ENCODE results near the gene TCAIM.

Gene TCAIM, protein sequence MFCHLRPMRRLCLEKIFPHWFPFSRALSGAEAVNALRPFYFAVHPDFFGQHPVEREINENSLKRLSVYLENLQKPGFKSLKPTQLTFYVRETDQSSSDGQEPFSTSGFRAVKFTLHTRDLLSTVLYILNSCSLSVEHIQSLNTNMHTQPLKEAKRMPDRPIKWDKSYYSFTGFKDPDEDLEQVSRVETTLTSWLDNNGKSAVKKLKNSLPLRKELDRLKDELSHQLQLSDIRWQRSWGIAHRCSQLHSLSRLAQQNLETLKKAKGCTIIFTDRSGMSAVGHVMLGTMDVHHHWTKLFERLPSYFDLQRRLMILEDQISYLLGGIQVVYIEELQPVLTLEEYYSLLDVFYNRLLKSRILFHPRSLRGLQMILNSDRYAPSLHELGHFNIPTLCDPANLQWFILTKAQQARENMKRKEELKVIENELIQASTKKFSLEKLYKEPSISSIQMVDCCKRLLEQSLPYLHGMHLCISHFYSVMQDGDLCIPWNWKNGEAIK

DNA sequence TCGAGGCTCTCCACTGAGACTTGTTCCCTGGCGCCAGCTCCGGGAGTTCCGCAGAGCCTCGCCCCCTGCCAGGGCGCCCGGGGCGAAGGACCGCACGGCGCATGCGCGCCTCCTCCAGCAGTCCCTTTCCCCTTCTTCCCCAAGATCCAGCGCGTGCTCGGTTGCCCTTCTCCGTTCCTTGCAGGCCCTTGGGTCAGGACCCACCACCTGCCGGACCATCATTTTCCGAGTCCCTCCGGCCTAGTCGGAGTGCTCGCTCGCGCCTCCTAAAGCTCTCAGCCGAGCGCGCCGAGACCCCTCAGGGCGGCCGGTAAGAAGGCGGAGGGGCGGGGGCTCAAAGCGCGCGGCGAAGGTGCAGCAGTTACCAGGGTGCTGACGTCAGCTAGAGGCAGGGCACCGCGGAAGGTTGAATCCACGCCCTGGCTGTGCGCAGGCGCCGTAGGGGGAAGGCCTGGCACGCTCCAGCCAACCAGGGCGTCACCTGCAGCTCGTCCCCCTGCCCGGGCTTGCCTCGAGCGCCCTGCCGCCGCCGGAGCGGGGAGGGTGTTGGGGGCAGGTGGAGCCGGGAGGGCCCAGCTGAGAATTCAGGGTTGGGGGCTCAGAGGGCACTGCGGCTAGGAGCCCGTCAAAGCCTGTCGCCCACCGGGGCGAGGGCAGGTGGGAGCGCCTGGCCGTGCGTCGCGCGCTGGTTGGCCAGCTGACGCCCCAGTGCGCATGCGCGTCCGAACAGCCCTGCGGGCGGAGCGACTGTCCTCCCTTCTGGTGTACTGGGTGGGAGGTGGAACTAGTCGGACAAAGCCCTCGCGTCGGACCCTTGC is at the start of gene TCAIM:
Gene TCAIM, plus strand, starts transcription at position 757 of the 818 bp plus-strand sequence. CDS start 16,017 bp downstream, outside the sequence.
- Mint-ChIP-seq H3K36me3 (ENCODE audit: low read depth) (peaks cover 3% of the 10 kb centered on the region), H3K27me3 (no peaks in the 10 kb centered on the region), H3K4me1 (peaks cover 24% of the 10 kb centered on the region), H3K9me3 (no peaks in the 10 kb centered on the region), H3K27ac (peak within 1 kb of the TSS; percentile 96), H3K4me3 (peak within 1 kb of the TSS; percentile 99)
- peak; percentile 98 for DNase-seq
- ATAC-seq, result peak; percentile 95

DNA sequence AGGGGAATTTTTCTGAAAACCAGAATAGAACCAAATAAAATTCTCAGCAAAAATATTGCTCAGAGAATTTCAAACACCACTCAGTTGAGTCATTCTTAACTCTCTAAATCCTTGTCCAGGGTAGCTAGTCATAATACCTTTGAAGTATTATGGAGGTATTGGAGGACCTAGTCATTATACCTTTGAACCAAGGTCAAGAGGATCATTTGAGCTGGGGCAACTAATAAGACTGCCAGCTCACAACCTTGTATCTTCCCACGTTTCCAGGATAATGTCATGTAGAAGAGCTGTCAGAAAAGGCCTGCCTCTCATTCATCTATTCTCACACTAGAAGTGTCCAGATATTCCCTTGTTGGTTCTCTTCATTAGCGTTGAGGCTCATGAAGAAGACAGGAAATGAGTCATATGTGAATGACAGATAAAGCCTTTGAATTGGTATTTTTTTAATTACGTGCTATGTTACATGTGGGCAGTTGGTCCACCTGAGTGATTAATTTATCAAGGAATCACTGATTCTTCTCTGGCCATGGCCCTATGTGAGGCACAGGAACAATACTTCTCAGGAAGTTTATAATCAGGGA is 48.6 kb upstream of the TCAIM start:
- no peak overlapping the region for H3K4me3 Mint-ChIP-seq
- H3K9me3 Mint-ChIP-seq, result no peaks in the 10 kb centered on the region
- ATAC-seq, result no peak
- H3K27ac Mint-ChIP-seq, result no peak overlapping the region
- DNase-seq, result no peak
- H3K4me1 Mint-ChIP-seq, result no peaks in the 10 kb centered on the region
- no peaks in the 10 kb centered on the region for H3K36me3 Mint-ChIP-seq (ENCODE audit: low read depth)
- H3K27me3 Mint-ChIP-seq, result peaks cover 4% of the 10 kb centered on the region

DNA sequence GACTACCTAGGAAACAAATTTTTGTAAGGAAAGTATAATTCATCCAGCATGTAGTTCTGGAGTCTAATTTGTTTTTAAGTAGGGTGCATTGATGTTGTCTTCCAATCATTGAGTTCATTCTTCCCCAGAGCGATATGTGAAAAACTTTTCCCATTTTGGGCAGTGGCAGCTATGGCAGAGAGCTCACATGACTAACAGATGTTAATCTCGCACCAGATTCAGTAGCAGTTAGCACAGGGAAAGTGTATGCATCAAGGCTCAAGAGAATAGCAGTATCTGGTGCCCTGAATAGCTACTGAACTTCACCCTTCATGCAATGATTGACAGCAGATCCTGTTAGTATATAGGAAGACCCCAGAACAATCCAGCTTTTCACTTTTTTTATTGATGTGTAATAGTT is 46.3 kb upstream of the TCAIM start:
- Mint-ChIP-seq H3K4me1 (no peaks in the 10 kb centered on the region), H3K27me3 (peaks cover 13% of the 10 kb centered on the region), H3K36me3 (ENCODE audit: low read depth) (no peaks in the 10 kb centered on the region), H3K9me3 (no peaks in the 10 kb centered on the region), H3K4me3 (no peak overlapping the region), H3K27ac (no peak overlapping the region)
- ATAC-seq, result no peak
- DNase-seq, result no peak

DNA sequence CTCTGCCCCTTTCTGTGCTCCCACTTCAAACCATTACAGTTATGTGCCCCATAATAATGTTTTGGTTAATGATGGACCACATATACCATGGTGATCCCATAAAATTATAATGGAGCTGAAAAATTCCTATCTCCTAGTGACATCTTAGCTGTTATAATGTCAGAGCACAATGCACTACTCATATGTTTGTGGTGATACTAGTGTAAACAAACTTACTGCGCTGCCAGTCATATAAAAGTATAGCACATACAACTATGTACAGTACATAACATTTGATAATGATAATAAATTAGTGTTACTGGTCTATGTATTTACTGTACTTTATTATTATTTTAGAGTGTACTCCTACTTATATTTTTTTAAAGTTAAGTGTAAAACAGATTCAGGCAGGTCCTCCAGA is 45.6 kb upstream of the TCAIM start:
- DNase-seq (no peak), ATAC-seq (no peak)
- no peaks in the 10 kb centered on the region for H3K9me3 Mint-ChIP-seq
- no peaks in the 10 kb centered on the region for H3K36me3 Mint-ChIP-seq (ENCODE audit: low read depth)
- H3K4me3 Mint-ChIP-seq, result no peak overlapping the region
- no peak overlapping the region for H3K27ac Mint-ChIP-seq
- H3K4me1 Mint-ChIP-seq, result no peaks in the 10 kb centered on the region
- peaks cover 13% of the 10 kb centered on the region for H3K27me3 Mint-ChIP-seq

DNA sequence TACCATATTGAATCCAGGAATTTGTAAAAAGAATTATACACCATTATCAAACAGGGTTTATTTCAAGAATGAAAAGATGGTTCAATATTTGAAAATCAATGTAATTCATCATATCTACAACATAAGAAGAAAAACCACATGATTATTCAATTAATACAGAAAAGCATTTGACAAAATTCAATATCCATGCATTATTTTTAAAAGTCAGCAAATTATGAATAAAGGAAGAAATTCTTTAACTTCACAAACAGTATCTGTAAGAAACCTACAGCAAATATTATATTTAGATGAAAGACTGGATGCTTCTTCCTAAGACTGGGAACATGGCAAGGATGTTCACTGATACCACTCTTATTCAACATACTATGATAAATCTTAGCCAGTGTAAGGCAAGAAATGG is 41.3 kb upstream of the TCAIM start:
- no peak overlapping the region for H3K4me3 Mint-ChIP-seq
- no peak overlapping the region for H3K27ac Mint-ChIP-seq
- H3K27me3 Mint-ChIP-seq, result peaks cover 13% of the 10 kb centered on the region
- DNase-seq, result no peak
- no peaks in the 10 kb centered on the region for H3K36me3 Mint-ChIP-seq (ENCODE audit: low read depth)
- no peaks in the 10 kb centered on the region for H3K9me3 Mint-ChIP-seq
- ATAC-seq, result no peak
- H3K4me1 Mint-ChIP-seq, result no peaks in the 10 kb centered on the region

DNA sequence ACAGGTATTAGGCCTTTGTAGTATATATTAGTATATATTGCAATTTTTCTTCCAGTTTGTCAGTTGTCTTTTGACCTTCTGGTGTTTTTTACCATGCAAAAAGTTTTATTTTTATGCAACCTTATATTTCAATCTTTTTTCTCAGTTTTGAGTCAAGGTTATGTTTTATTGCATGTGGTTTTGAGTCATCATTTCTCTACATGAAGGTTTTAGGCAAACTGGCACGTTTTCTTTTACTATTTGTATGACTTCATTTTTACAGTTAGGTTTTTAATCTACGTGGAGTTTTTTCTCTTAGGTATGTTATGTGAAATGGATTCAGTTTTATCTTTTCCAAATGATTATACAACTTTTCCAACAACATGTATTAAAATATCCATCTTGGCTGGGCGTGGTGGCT is 36.8 kb upstream of the TCAIM start:
- Mint-ChIP-seq H3K36me3 (ENCODE audit: low read depth) (no peaks in the 10 kb centered on the region), H3K27me3 (peaks cover 5% of the 10 kb centered on the region), H3K4me1 (no peaks in the 10 kb centered on the region), H3K9me3 (no peaks in the 10 kb centered on the region), H3K27ac (no peak overlapping the region), H3K4me3 (no peak overlapping the region)
- no peak for DNase-seq
- ATAC-seq, result no peak

DNA sequence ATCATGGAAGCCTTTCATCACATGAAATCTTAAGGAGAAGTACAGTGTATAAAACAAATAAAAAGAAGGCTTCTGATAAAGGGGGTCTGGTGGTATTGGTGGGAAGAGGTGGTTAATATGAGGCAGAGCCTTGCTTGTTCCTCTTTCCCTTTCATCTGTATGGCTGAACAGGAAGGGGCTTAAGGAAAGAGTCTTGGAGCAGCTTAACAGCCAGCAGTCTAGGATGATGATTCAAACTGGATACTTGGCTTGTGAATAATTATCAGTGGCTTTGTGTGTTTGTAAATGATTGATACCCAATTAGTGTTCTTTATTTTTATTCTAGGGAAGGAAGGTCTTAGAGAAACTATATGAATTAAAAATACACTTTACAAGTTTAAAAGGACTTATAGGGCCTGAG is 29.1 kb upstream of the TCAIM start:
- H3K36me3 Mint-ChIP-seq (ENCODE audit: low read depth), result no peaks in the 10 kb centered on the region
- H3K4me3 Mint-ChIP-seq, result no peak overlapping the region
- peaks cover 7% of the 10 kb centered on the region for H3K27me3 Mint-ChIP-seq
- H3K4me1 Mint-ChIP-seq, result no peaks in the 10 kb centered on the region
- H3K9me3 Mint-ChIP-seq, result no peaks in the 10 kb centered on the region
- DNase-seq (no peak), ATAC-seq (no peak)
- no peak overlapping the region for H3K27ac Mint-ChIP-seq

DNA sequence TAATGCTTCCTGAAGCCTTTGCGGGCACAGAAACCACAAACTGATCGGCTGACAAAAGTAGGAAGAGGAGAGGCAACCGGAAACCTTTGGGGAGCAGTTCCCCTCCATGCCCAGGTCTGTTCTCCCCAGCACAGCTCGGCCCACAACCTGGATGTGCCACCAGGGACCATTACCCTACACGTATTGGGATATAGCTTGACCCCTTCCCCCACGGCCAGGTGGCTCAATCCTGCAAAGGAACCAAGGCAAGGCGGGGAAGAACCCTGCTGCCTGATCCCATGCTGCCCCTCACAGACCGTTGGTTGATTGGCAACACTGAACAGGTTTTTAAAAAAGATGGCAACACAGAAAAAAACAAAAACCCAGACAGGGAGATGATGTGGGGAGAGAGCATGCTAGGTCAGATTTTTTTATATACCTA is 19.7 kb upstream of the TCAIM start:
- no peaks in the 10 kb centered on the region for H3K36me3 Mint-ChIP-seq (ENCODE audit: low read depth)
- no peaks in the 10 kb centered on the region for H3K9me3 Mint-ChIP-seq
- ATAC-seq (no peak), DNase-seq (no peak)
- H3K27ac Mint-ChIP-seq, result no peak overlapping the region
- no peaks in the 10 kb centered on the region for H3K27me3 Mint-ChIP-seq
- no peaks in the 10 kb centered on the region for H3K4me1 Mint-ChIP-seq
- H3K4me3 Mint-ChIP-seq, result no peak overlapping the region

DNA sequence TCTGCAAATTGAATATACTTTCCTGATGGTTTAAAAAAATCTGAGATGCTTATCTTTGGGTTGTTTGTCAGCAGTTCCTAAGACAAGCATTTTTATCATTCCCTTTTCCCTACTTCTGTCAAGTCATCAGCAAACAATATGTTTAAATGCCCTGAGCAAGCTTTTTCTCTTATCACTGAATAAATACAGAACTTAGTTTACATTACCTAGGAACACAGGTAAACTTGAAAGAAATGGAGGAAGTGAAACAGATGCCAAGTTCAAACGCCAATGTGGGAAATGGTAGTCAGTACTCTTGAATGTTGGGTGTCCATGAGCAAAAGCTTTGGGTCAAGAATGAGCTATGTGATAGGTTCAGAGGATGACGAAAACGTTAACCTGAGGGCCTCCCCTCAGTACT is 17.2 kb upstream of the TCAIM start:
- Mint-ChIP-seq H3K27ac (no peak overlapping the region), H3K4me3 (no peak overlapping the region), H3K36me3 (ENCODE audit: low read depth) (no peaks in the 10 kb centered on the region), H3K27me3 (peaks cover 3% of the 10 kb centered on the region), H3K9me3 (no peaks in the 10 kb centered on the region), H3K4me1 (no peaks in the 10 kb centered on the region)
- ATAC-seq, result no peak
- DNase-seq, result no peak

DNA sequence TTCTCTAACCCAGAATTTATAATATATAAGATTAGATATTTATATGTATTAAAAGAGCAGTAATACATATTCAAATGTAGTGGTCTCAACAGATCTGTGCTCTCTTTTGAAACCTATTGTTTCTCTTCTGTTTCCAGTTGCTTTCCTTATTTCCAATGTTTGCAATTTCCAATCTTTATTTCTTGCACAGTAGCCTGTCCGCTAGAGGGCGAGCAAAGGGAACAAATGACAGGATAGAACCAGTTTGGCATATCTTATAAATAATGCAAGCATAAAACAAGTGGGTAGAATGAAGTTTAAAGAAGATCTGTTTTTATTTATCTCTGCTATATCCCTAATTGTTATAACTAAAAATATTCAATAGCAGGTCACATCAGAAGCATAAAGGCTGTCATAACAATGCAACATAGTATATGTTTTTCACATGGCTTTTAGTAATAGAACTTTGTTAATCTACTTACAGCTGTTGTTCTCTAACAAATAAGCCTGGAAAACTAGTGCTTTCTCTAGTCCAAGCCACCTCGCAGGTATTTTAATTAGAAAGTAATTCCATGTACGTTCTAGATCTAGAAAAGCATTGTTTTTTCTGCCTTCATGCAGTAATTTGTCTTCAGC is 15.1 kb upstream of the TCAIM start:
- peak; percentile 57 for DNase-seq
- Mint-ChIP-seq H3K36me3 (ENCODE audit: low read depth) (no peaks in the 10 kb centered on the region), H3K4me1 (no peaks in the 10 kb centered on the region), H3K4me3 (no peak overlapping the region), H3K9me3 (no peaks in the 10 kb centered on the region), H3K27me3 (peaks cover 3% of the 10 kb centered on the region), H3K27ac (no peak overlapping the region)
- ATAC-seq, result no peak

DNA sequence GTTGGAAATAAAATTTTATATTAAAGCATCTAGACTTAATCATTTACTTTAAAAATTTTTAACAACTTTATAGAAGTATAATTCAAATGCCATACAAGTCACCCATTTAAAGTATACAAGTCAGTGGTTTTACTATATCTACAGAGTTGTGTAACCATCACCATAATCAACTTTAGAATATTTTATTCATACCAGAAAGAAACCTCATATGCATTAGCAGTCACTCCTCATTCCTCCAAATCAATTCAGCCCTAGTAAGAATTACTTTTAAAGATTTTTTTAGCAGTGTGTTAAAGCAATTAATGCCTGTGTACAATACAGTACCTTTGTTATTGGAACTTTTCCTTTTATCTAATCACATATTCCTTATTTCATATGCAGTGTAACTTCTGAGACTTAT is 14.0 kb upstream of the TCAIM start:
- Mint-ChIP-seq H3K4me3 (no peak overlapping the region), H3K27me3 (peaks cover 3% of the 10 kb centered on the region)

DNA sequence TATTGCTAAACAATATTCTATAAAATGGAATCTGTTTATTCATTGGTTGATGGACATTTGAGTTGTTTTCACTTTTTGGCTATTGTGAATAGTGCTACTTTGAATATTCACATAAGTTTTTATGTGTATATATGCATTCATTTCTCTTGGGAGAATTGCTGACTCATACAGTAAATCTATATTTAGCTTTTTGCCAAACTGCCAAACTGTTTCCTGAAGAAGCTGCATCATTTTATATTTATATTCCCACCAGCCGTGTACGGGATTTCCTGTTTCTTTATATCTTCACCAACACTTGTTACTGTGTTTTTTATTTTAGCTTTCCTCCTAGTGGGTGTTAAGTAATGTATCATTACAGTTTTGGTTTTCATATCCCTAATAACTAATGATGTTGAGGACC is 12.5 kb upstream of the TCAIM start:
- no peak for ATAC-seq
- peaks cover 3% of the 10 kb centered on the region for H3K27me3 Mint-ChIP-seq

More for the DNA sequence above, 14.0 kb upstream of the TCAIM start:
- Mint-ChIP-seq H3K9me3 (no peaks in the 10 kb centered on the region), H3K36me3 (ENCODE audit: low read depth) (no peaks in the 10 kb centered on the region), H3K4me1 (no peaks in the 10 kb centered on the region), H3K27ac (no peak overlapping the region)
- no peak for DNase-seq
- no peak for ATAC-seq

DNA sequence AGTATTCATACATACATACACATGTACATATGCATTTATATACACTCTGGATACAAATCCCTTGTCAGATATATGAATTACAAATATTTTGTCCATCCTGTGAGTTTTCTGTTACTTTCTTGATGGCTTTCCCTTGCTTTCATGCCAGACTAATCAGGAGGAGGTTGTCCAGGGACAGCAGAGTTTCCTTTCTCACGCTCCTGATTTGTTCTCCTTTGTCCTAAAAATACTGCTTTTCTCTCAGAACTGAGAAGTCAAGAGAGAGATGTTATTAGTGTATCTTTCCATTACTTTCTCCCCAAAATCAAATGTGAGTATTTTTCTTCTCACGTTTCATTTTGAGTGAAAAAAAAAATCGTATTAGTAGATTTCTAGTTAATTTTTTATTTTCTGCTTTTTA is 12.1 kb upstream of the TCAIM start:
- H3K4me3 Mint-ChIP-seq, result no peak overlapping the region
- no peak for ATAC-seq
- H3K27ac Mint-ChIP-seq, result no peak overlapping the region
- no peak for DNase-seq
- H3K27me3 Mint-ChIP-seq, result peaks cover 3% of the 10 kb centered on the region
- no peaks in the 10 kb centered on the region for H3K4me1 Mint-ChIP-seq
- H3K9me3 Mint-ChIP-seq, result no peaks in the 10 kb centered on the region
- H3K36me3 Mint-ChIP-seq (ENCODE audit: low read depth), result no peaks in the 10 kb centered on the region

More for the DNA sequence above, 12.5 kb upstream of the TCAIM start:
- Mint-ChIP-seq H3K4me1 (no peaks in the 10 kb centered on the region), H3K9me3 (no peaks in the 10 kb centered on the region), H3K4me3 (no peak overlapping the region), H3K27ac (no peak overlapping the region), H3K36me3 (ENCODE audit: low read depth) (no peaks in the 10 kb centered on the region)
- no peak for DNase-seq

DNA sequence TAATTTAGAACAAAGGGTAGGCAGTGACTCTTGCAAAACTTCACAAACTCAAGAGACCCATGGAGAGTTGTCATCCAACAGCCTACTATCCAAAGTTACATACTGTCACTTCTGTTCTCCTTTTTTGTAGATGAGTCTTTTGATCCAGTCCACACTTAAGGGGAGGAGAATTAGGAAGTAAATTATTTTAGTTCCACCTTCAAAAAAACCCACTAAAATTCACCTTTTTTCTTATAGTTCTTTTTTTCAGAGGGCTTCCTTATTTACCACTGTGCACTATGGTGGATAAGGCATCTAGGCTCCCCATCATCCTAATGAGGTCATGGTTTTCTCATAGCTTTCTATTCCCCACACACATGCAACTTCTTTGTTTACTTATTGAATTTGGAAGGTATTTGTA is 8.6 kb upstream of the TCAIM start:
- ATAC-seq (no peak), DNase-seq (no peak)
- Mint-ChIP-seq H3K36me3 (ENCODE audit: low read depth) (no peaks in the 10 kb centered on the region), H3K27ac (no peak overlapping the region), H3K4me1 (no peaks in the 10 kb centered on the region), H3K9me3 (no peaks in the 10 kb centered on the region), H3K27me3 (peaks cover 5% of the 10 kb centered on the region), H3K4me3 (no peak overlapping the region)

Data from activated naive CD8-positive, alpha-beta T cell treated with anti-CD3 and anti-CD28 coated beads, Interleukin-2, amount 50 U/mL, for 24 hours (primary cell).